HG02678 (cell line): ENCODE data around the gene INPPL1.

Experiments
- ATAC-seq: cut with Tn5 transposase; IDR thresholded peaks from one replicate; pipeline ENCODE4 v1.9.1; 2021; ENCODE audit warnings: mild to moderate bottlenecking, moderate library complexity; ENCODE audit not compliant: unreplicated experiment

The INPPL1 gene

GRCh38 chr11:72230764-72231365, 6.3 kb downstream of the INPPL1 start:
- no peak for ATAC-seq

- no peak for ATAC-seq
Observed at GRCh38 chr11:72231396-72232259, 7.1 kb downstream of the INPPL1 start.

- no peak for ATAC-seq
Observed at GRCh38 chr11:72232260-72233055, 7.9 kb downstream of the INPPL1 start.

GRCh38 chr11:72233056-72233772, 8.6 kb downstream of the INPPL1 start:
- no peak for ATAC-seq

GRCh38 chr11:72233773-72234513, 9.4 kb downstream of the INPPL1 start:
- no peak for ATAC-seq

GRCh38 chr11:72234514-72234830, 9.9 kb downstream of the INPPL1 start:
- no peak for ATAC-seq

- no peak for ATAC-seq
Observed at GRCh38 chr11:72234920-72235319, 10.4 kb downstream of the INPPL1 start.

- ATAC-seq: no peak
Observed at GRCh38 chr11:72235351-72236057, 10.9 kb downstream of the INPPL1 start.

GRCh38 chr11:72236083-72236697, 11.6 kb downstream of the INPPL1 start:
- no peak for ATAC-seq

- ATAC-seq: no peak
Observed at GRCh38 chr11:72236774-72237111, 12.2 kb downstream of the INPPL1 start.

GRCh38 chr11:72237112-72237931, 12.8 kb downstream of the INPPL1 start:
- no peak for ATAC-seq

GRCh38 chr11:72238040-72238450, 13.5 kb downstream of the INPPL1 start:
- ATAC-seq: no peak

GRCh38 chr11:72238492-72239312, 14.1 kb downstream of the INPPL1 start:
- no peak for ATAC-seq

GRCh38 chr11:72239313-72239848, 14.8 kb downstream of the INPPL1 start:
- no peak for ATAC-seq

GRCh38 chr11:72239849-72240460, 15.4 kb downstream of the INPPL1 start:
- no peak for ATAC-seq

- ATAC-seq: no peak
Observed at GRCh38 chr11:72240461-72241290, 16.1 kb downstream of the INPPL1 start.
